HG02623 (cell line): Measurements from ENCODE around the gene CHST13.

Experiments used
- ATAC-seq: cut with Tn5 transposase; IDR thresholded peaks from one replicate; pipeline ENCODE4 v1.9.1; 2021; ENCODE audit warnings: moderate library complexity; ENCODE audit not compliant: unreplicated experiment

The CHST13 gene, protein sequence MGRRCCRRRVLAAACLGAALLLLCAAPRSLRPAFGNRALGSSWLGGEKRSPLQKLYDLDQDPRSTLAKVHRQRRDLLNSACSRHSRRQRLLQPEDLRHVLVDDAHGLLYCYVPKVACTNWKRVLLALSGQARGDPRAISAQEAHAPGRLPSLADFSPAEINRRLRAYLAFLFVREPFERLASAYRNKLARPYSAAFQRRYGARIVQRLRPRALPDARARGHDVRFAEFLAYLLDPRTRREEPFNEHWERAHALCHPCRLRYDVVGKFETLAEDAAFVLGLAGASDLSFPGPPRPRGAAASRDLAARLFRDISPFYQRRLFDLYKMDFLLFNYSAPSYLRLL

DNA sequence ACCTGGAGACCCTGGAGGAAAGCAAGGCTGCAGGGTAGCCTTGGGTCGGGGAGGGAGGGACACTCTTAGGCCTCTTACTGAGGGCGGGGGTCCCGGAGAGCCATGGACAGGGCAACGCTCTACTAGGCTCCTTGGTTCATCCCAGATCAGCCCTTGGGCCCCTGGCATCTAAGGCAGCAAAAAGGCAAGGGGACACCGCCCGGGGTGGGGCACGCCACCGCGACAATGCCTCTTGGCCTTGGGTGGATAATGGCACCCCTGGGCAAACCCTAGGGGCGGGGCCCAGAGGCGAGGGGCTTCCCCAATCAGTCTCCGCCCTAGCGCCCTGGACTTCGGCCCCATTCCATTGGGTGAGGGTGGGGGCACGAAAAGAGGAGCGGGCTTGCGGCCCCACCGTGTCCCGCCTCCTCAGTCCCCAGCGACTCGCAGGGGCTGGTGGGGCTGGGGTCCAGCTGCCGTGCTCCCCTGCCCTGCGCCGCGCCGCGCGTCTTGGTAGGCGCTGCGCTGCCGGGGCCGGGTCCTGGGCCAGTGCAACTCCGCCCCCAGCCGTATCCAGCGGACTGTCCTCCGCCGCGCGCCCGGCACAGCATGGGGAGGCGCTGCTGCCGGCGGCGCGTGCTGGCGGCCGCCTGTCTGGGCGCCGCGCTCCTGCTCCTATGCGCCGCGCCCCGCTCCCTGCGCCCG lies at the start of gene CHST13:
TSS of gene CHST13 (plus strand) at position 411 of the 684 bp plus-strand sequence. CDS start at position 589, 178 bp downstream.
- ATAC-seq: no peak

DNA sequence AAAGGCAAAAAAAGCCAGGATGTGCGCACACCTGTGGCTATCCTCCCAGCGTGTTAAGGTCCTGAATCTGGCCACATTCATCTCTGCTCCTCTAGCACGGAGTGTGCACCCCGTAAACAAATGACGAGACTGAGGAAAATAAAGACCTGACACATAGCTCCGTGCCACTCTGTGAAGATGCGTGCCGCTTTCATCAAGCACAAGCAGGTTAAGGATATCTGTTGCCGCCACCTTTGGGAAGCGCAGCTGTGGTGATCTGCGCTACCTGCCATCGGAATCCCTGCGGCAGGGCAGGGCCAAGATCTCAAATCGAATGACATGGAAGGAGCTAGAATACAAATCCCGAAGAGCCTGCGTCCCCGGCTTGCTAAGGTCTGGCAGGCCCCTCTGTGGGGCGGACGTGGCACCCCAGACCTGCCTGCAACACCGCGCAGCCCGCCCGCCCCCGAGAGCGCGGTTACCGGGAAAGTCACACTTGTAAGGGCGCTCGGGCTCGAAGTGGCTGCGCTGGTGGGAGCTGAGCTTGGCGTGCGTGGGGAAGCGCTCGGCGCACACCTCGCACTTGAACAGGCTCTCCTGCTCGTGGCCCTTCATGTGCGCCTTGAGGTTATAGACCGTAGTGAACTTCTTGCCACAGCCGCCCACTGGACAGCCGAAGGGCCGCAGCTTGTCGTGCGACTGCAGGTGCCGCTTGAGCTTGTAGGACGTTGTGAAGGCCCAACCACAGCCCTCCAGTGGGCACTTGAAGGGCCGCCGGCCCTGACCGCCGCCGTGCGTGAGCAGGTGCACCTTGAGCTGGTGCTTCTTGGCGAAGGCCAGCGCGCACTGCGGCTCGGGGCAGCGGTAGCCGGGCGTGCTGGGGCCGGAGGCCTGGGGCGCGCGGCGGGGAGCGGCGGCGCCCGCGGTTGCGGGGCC lies 49.2 kb upstream of the CHST13 start:
- peak; percentile 13 for ATAC-seq

DNA sequence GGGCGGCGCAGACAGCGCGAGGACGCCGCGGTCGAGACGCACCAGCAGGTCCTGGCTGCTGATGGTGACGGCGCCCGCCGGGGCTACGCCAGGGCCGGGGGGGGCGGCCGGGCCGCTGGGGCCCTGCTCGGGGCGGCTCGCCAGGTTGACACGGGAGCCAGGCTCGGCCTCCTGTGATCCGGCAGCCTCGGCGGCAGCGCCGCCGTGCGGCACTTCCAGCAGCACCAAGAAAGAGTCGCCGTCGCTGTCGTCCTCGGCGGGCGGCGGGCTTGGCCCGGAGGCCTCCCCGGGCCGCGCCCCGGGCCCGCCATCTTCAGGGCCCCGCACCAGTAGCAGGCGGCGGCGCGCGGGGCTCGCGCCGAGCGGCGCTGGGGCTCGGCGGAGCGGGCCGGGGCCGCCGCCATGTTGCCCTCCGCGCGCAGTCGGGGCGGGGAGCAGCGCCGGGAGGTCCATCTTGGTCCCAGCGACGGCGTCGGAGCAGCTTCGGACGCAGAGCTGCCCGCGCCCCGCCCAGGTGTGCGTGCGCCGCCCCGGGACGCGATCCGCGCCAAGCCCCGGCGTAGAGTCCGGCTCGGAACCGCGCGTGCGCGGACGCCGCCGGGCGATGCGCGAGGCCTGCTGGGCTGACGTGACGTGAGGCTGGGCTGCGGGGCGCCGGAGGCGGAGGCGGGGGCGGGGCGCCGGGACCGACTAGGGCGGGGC lies 48.4 kb upstream of the CHST13 start, which contains the start of gene ZXDC:
TSS of gene ZXDC (minus strand) at position 479 of the 702 bp plus-strand sequence. CDS start at position 453, 26 bp downstream.
- ATAC-seq: peak; percentile 81

DNA sequence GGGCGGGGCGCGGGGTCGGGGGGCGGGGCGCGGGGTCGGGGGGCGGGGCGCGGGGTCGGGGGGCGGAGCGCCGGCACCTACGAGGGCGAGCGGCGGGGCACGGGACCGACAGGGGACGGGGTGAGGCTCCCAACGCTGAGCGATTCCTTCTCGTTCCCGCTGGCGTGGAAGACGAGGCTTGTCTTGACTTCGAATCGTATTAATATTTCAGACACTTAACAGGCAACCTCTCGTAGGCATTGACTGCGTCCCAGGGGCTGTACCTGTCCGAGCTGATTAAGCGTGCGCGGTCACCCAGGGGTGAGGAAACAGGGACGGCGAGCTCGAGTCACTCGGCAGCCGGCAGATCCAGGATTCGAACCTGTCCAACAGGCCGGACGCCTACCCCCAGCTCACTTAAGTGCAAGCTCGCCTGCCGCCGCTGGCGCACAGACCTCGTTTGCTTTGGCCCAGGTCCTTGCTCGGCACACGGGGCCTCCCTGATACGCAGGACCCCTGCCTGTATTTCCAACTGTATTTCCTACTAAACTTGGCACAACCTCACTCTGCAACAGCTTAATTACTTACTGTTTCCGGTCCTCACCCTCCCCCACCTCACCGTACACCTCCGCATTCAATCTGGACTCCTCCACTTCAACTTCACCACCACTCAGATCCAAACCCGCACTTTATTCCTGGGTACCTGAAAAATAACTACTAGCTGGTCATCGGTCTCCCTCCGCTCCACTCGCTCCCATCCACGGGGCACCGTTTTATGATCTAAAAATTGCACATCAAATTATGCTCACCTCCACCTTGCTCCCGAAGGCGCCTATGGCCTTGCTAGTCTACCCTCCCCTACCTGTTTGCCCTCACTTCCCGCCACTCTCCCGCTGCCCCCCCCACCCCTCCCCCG lies 47.5 kb upstream of the CHST13 start:
- ATAC-seq: peak; percentile 28

DNA sequence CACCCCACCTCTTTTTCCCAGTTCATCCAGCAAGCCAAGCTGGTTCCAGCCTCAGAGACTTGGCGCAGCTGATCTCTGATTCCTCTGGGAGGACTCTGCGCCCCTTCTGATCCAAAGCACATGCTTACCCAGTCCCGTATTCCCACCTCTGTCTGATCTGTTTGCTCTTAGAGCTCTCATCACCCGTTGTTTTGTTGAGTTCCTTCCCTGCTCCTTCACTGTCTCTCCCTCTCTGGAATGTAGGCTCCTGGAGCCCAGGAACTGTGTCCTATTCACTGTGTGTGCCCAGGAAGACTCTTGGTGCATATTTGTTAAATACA lies 46.9 kb upstream of the CHST13 start:
- no peak for ATAC-seq

DNA sequence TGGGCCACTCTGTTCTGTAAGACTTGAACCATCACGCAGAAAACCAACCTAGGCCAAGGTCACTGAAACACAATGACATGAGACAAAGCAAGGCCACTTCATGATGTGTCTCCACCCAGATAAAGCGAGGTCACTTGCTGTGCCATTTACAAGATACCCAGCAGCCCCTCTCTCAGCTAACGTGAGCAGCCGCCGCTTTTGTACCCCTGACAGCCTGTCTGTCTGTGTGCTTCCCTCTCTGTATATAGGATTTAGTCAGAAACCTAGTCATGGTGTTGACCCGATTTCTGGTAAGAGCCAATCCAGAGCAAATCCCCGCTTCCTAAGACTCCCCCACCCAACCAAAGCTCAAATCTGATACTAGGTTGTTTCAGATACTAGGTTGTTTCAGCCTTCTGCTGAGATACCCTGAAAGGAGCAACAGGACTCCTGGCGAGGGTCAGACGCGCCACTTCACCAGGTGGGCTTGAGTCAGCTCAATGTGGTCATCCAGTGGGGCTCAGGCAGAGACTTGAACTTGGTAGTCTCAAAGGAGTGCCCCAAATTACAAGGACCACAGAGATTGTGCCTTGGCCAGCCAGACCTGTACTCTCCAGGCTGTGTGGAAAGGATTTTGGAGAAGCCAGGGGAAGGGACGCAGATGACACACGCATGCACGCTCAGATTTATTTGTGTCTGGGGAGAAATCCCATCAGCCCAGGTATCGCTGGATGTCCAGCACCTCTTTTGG lies 45.2 kb upstream of the CHST13 start:
- no peak for ATAC-seq

DNA sequence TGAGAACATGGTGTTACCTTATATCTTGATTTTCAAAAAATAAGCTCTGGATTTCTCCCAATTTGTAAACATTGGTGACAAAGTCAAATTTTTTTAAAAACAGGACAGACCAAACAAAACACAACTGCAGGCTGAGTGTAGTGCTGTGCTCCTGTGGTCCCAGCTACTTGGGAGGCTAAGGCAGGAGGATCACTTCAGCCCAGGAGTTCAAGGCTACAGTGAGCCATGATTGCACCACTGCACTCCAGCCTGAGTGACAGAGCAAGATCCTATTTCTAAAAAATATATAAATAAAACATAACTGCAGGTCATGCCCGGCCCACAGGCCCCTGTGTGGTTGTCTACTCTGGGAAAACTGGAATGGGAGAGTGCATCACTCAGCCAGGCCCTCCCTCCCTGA lies 44.3 kb upstream of the CHST13 start:
- ATAC-seq: no peak

DNA sequence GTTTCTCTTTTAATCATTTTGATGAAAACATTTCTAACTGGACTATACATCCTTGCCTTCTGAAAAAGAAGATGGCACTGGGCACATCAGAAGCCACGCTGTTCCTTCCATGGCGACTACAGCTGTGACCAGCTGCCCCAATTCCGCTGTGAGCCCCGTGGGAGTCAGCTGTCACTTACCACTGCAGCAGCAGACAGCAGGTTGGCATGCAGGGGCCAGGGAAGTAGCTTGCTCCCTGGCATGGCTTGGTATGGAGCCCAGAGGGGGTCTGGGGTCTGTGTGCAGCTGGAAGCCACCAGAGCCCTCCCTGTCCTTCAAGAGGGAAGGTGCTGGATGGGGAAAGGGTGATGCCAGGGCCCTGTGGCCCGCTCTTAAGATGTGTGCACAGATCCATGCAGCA lies 43.7 kb upstream of the CHST13 start:
- ATAC-seq: no peak

DNA sequence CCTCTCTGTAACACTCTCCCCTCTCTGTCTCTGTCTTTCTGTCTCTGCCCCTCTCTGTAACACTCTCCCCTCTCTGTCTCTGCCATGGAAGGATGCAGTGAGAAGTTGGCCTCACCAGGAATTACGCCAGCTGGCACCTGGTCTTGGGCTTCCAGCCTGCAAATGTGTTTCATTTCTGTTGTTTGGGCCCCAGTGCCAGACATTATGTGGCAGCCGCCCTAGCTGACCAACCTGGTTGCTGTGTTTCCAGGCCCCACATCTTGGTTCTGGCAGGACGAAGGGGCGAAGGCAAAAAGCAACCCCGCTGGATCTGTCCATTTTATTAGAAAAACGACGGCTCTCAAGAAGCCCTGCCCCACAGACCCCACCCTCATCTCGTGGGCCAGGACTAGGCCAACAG lies 43.1 kb upstream of the CHST13 start:
- no peak for ATAC-seq

DNA sequence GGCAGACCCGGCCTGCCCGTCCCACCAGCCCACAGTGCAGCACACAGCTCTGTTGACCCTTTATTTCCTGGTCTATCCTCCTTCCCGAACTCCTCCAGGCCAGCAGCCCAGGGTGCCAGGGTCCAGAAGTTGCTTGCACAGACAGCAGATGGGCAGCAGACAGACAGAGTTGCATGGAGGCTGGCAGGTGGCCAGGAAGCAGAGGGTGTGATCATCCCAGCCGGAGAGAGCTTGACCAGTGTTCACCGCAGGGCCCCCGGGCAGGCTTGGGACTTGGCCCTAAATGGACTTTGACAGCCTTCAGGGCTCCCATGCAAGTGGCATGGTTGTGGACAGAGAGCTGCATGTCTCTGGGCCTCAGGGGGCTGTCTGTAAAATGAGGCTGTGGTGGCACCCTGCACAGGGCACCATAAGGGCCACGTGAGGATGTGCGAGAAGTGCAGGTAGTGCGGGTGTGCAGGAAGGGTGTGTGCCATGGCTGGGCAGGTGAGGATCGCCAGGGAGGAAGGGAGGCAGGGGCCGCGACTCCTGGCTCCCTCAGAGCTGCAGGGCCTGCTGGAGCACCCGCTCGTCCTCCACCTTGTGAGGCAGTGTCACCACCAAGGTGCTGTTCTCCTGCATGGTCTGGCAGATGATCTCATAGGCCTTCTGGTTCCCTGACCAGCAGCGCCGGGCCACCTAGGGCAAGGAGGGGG lies 42.0 kb upstream of the CHST13 start:
- no peak for ATAC-seq

DNA sequence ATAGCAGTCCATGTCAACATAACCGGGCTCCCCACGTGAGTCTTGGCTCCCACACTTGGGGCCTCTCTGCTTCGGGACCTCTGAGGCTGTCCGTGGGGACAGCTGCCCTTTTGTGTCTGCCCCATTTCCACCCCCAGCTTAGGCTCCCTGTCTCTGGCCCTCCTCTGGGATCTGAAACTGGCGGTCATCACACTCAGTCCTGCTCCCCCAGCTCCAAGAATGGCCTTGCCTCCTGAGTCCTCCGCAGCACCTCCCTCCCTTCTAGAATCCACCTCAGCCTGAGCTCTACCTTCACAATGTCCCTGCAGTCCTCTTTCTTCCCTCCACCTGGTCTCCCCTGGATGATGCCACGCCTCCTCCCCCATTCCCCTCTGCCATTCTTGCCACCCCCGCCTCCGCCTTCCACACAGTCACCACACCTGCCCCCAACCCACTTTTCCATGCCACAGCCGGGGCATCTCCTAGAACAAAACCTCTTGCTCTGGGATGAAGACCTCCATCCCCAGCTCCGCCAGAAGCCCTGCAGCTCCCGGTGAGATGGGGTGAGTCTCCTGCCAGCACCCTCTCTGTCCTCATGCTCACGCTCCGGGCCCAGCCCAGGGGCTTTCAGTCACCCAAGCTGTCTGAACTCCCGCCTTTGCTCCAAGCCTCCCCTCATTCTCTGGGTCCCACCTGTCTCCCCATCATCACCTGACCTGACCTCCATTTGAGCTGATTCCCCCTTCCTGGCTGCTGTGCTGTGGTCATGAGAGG lies 41.3 kb upstream of the CHST13 start:
- ATAC-seq: no peak

DNA sequence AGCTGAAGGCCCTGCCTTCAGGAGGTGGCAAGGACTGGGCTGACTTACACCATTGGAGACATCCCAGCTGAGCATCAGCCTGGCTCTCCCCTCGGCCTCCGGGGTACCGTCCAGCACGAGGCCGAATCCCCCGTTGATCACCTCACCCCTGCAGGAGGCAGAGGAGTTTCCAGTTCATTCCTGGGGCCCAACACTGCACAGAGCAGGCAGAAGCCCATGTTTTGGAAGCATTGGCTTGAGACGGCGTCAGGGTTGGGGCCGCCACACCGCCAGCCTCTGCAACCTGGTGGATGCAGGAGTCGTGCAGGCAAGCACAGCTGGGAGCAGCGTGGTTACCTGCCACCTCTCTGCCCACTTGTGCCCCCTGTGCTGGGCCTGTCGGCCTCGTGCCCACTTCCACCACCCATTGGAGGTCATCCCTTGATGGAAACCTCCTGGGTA lies 40.6 kb upstream of the CHST13 start:
- no peak for ATAC-seq

DNA sequence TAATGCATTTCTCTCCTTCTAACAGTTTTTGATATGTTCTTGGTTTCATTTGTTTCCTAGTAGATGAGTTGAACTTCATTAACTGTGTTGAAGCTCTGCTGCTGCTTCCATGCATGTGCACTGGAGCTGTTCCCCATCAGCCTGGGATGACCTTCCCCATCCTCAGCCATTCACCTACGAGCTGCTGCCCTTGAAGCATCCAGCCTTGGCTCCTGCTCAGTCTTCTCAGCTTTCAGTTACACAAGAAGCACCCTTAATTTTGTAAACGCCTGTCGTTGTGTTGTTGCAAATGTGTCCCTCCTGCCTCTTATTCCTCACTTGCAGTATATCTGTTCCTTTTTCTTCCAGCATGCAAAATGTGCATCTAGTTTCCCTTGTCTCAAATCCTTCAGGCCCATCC lies 39.8 kb upstream of the CHST13 start:
- no peak for ATAC-seq

DNA sequence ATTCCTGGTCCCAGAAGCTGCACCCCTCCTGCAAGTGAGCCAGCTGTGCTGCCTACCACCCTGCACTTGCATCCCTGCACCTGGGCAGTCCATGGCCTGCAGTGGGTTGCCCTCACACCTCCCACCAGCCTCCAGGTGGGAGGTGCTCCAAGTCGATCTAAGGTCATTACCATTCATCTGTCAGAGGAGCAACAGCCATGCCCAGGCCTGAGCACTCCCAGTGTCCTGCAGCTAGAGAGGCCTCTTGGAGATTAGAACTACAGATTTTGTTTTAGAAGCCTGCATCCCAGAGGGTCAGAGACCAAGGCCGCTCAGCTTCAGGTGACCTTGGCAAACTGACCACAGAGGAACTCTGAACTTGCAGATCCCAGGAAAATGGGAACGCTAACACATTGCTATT lies 39.3 kb upstream of the CHST13 start:
- ATAC-seq: no peak

DNA sequence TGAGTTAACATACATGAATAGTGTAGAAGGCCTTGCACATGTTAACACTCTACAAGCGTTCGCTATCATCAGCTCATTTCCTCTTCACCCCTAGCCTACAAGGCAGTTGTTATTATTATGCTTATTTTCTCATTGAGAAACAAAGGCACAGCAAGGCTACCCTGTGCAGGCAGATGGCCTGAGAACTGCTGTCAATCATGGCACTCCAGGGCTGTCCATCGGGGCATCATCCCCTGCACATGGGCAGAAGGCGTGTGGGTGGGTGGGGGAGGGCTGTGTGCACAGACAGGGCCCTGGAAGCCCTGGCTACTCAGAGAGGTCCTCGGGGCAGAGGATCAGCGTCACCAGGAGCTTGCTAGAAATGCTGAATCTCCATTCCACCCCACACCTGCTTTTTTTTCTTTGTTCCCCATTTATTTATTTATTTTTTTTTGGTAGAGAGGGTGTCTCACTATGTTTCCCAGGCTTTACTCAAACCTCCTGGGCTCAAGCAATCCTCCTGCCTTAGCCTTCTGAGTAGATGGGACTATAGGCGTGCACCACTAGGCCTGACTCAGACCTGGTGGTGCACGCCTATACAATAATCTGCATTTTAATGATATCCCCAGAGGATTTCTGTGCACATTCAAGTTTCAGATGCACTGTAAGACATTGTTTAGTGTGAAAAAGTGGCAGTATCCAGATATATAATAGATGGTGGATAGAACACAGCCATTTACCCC lies 38.6 kb upstream of the CHST13 start:
- no peak for ATAC-seq

DNA sequence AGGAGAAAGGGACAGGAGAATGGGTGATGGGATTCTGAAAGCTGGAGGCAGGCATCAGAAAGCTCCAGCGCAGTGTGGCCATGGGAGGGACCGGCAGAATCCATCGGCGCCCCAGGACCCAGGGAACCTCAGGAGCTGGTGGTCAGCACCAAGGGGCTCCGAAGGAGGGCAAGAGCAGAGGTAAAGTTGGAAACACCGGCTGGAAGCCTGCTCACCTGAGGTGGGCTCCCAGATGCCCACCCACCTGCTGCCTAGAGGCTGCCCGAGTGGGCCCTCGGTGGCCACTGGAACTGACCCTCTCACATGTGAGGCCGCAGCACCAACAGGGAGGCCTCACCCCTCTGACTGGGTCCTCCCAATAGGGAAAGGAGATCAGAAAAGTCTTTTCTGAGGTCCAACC lies 38.0 kb upstream of the CHST13 start:
- no peak for ATAC-seq

DNA sequence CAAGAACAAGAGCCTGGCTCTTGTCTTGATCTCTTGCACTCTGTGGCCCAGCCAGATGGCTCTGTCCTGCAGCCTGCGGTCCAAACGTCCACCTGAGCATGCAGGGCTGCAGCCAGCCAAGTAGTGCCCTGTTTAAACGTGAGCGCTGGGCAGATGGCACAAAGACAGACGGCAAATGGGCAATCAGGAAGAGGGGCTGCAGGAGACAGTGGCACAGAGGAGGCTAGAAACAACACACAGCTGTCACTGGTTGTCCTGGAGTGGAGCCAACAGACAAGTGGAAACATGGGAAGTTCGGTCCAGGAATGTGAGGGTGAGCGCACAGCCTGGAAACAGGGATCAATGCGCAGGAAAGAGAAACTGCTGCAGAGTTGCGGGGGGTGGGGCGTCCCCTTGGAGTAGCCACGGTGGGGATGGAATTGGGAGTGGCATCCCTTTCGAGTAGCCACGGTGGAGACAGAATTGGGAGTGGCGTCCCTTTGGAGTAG lies 37.6 kb upstream of the CHST13 start:
- no peak for ATAC-seq
